ENCODE measurements around the gene LY6G6D.
A peak's percentile ranks its signal among the peaks of the same experiment; 100 is the strongest.

The LY6G6D gene

DNA sequence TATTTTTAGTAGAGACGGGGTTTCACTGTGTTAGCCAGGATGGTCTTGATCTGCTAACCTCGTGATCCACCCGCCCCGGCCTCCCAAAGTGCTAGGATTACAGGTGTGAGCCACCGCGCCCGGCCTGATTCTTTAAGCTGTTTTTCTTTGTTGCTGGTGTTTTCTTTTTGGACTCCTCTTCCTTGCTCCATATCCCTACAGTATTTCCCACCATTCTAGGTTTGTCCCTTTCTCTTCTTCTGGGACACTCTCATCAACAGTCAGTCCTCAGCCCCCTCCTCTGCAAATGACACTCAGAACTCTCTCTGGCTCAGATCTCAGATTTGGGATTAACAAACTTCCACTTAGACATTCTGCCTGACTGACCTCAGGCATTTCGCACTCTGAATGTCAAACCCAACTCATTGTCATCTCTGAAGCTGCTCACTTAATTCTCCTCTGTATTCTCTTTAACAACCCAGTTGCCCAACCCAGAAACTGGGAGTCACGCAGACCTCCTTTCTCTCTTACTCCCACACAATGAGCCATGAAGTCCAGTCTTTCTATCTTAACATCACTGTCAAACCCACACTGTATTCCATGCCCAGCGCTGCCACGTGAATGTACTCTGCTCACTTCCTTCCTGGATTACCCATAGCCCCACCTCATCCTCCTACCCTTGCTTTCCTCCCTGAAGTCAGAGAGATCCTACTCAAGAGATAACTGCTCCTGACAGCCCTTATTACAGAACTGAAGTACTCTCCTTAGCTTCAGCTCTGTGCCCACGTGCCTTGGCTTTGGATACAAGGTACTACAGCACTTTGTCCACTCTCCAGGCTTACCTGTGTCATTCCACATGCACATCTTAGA, 10.6 kb downstream of the LY6G6D start:
- H3K4me3 ChIP-seq (ENCODE audit: low read depth, low read length), result no peak overlapping the region
- no peak for DNase-seq (ENCODE audit: low read depth)
- TF ChIP-seq, protein P1, sequence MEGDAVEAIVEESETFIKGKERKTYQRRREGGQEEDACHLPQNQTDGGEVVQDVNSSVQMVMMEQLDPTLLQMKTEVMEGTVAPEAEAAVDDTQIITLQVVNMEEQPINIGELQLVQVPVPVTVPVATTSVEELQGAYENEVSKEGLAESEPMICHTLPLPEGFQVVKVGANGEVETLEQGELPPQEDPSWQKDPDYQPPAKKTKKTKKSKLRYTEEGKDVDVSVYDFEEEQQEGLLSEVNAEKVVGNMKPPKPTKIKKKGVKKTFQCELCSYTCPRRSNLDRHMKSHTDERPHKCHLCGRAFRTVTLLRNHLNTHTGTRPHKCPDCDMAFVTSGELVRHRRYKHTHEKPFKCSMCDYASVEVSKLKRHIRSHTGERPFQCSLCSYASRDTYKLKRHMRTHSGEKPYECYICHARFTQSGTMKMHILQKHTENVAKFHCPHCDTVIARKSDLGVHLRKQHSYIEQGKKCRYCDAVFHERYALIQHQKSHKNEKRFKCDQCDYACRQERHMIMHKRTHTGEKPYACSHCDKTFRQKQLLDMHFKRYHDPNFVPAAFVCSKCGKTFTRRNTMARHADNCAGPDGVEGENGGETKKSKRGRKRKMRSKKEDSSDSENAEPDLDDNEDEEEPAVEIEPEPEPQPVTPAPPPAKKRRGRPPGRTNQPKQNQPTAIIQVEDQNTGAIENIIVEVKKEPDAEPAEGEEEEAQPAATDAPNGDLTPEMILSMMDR (IDR thresholded peaks at IDR 0.05; ENCODE audit: low read depth, low read length, missing control alignments), result no peak

DNA sequence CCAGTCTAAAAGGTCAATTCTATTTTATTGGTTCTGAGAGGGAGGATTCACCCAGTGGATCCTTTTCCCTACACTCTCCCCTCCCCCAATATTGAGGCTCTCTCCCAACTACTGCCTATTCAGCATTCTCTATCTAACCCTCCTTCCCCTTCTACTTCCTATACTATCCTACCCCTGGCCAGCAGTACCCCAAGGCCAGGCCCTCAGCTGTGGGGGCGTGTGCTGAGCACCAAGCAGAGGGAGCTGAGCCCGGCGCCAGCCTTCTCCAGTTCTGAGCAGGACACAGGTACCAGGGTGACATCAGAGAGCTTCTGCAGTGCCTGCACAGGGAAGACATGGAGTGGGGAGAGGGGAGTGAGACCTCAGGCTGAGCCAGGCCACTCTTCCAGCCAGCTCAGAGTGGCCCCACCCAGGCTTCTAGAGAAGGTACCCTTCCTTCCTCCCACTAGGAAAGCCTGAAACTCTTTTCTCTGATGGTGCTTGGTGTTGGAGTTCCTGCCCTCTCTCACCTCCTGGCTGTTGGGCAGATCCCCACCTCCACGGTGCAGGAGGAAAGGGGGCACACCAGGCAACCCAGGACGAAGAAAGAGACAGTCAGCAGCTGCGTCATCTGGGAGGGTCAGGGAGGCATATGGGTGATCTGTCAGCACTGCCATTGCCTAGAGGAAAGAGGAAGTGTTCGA, 12.0 kb downstream of the LY6G6D start:
- no peak overlapping the region for H3K4me3 ChIP-seq (ENCODE audit: low read depth, low read length)
- no peak for DNase-seq (ENCODE audit: low read depth)
- TF ChIP-seq, protein P1 (IDR thresholded peaks at IDR 0.05; ENCODE audit: low read depth, low read length, missing control alignments), result no peak

DNA sequence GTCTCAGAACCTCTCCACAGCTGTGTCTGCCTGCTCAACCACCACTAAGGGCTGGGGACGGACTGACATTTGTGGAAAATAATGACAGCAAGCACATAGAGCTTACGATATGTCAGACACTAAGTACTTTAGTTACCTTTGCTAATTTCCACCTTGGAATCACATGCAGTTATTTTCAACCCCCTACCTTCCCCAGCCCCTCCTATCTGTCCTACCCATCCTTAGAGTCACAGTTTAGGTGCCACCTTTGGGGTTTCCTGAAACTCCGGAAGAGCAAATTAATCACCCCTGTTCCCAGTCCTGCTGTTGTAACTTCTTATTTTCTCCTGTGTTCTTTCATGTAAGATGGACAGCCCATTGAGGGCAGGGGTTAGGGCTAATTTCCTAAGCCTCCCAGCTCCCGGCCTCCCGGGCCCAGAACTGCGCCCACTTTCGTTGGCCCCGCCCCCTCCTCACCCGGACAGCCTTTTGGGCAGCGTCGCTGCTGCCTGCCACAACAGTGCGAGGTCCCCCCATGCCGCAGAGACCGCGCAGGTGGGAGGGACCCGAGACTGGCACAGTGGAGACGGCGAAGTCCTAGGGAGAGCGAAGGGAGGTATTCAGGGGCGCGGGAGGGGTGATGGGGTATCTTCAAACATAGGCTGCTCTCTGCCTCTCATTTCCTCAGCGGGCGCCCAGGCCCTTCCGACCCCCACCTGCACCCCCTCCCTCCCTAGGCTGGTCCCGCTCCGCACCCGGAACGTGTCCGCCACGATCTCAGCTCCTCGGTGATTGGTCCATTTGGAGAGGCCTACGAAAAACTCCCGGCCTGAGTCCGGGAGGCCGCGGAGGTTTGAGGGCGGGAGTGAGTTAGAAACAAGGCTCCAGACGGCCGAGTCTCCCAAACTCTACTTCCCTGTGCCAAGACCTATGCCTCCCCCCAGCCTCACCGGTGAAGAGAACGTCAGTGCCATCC, 12.8 kb downstream of the LY6G6D start:
- TF ChIP-seq, protein P1 (IDR thresholded peaks at IDR 0.05; ENCODE audit: low read depth, low read length, missing control alignments), result no peak
- peak; percentile 70 for DNase-seq (ENCODE audit: low read depth)
- no peak overlapping the region for H3K4me3 ChIP-seq (ENCODE audit: low read depth, low read length)

DNA sequence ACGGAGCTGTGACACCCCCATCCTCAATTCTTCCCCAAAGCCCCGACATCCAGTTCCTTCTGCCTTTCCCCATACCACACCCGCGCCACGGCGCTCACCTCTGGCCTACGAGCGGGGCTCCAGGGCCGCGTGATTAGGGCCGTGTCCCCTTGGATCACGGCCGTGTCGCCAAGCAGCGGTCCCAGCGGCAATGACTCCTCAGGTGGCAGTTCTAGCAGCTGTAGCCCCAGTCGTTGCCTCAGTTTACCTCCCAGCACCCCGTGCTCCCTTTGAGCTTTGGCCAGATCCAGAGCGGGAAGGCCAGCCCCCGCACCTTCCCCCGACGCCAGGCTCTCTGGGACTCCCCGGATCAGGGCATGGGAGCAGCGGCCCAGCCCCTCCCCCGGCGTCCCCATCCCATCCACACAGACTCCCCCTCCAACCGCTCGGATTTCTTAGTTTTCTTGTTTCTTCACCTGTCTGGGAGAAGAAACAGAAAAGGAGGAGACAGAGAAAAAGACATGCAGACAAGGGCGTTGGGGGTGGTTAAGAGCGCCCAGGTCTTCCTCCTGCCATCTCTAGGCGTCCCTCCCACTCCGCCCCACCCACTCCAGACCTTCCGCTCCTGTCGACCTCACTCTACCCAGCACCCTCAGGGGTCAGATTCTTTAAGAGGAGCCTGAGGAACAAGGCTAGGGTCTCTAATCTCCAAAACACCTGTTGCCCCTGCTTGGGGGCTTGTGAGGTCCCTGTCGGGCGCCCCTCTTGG, 13.8 kb downstream of the LY6G6D start, which contains the start of gene DDAH2:
TSS of gene DDAH2 (minus strand) at position 533 of the 748 bp plus-strand sequence. CDS start at position 395, 138 bp downstream.
- H3K4me3 ChIP-seq (ENCODE audit: low read depth, low read length), result peak within 1 kb of the TSS; percentile 51
- TF ChIP-seq, protein P1 (IDR thresholded peaks at IDR 0.05; ENCODE audit: low read depth, low read length, missing control alignments), result peak; percentile 82
- no peak for DNase-seq (ENCODE audit: low read depth)

DNA sequence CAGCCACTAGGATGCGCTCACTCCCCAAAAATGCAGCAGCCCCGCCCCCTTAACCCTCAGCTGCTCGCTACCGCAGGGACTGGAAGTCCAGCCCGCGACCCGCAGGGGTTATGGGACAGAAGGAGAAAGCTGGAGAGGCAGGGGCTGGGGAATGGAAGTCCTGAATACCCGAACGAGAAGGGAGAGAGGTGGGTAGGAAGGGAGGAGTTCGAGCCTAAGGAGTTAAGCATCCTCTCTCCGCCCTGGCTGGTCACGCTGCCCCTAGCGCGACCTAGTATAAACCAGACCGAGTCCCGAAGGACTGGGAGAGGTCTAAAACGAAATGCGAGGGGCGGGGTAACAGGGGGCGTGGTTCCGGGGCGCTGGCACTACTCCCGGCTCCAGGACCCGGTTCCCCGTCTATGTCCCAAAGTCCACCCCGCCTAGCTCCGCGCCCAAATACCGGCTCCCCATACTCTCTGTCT, 14.4 kb downstream of the LY6G6D start:
- peak overlapping the region; percentile 51 for H3K4me3 ChIP-seq (ENCODE audit: low read depth, low read length)
- DNase-seq (ENCODE audit: low read depth), result no peak
- TF ChIP-seq, protein P1 (IDR thresholded peaks at IDR 0.05; ENCODE audit: low read depth, low read length, missing control alignments), result no peak

Data from GM12864 (cell line).